GM12878 (cell line): Measurements from ENCODE around the gene IDH3A. TPM values are rescaled to one million over a fixed set of nuclear protein-coding genes. Genes with fewer than 3 reads are reported as not detected.
A peak's percentile ranks its signal among the peaks of the same experiment; 100 is the strongest.

Experiments used
- ATF2 ChIP-seq: IDR thresholded peaks from 2 replicates; pipeline ENCODE4 v1.6.1; 2012; ENCODE audit warnings: low read length, inconsistent platforms
- BHLHE40 ChIP-seq, 2 experiments: fragments of 450-650 bp in 1 of 2; IDR thresholded peaks; 2 replicates each; pipeline ENCODE4 v1.6.1; 2011 to 2017; ENCODE audit warnings: low read depth in 2 of 2, borderline replicate concordance in 1 of 2, improper control_type of control experiment in 1 of 2, low read length in 1 of 2, mild to moderate bottlenecking in 1 of 2
- CHD1 ChIP-seq: IDR thresholded peaks from 2 replicates; pipeline ENCODE4 v1.6.1; 2012; ENCODE audit warnings: low read depth, low read length, improper control_type of control experiment
- CHD2 ChIP-seq: IDR thresholded peaks from 2 replicates; pipeline ENCODE4 v1.6.1; 2011; ENCODE audit warnings: low read depth, low read length, improper control_type of control experiment, borderline replicate concordance
- CREB1 ChIP-seq: IDR thresholded peaks from 2 replicates; pipeline ENCODE4 v1.6.1; 2012; ENCODE audit warnings: low read depth, mild to moderate bottlenecking, inconsistent platforms
- CREM ChIP-seq: IDR thresholded peaks from 2 replicates; pipeline ENCODE4 v1.6.1; 2014; ENCODE audit warnings: antibody characterized with exemption, low read depth
- EP300 ChIP-seq, 2 experiments: fragments of 150-350 bp in 1 of 2; IDR thresholded peaks; 2 replicates each; pipeline ENCODE4 v1.6.1; 2011 to 2012; ENCODE audit warnings: low read depth in 2 of 2, low read length in 2 of 2, borderline replicate concordance in 1 of 2, improper control_type of control experiment in 1 of 2, inconsistent platforms in 1 of 2; ENCODE audit not compliant: control insufficient read depth in 1 of 2
- ETV6 ChIP-seq, 2 experiments: fragments of 450-650 bp in 1 of 2; IDR thresholded peaks in 1 of 2; conservative IDR thresholded peaks in 1 of 2; 2 replicates each; pipeline ENCODE4 v1.6.1; 2014; ENCODE audit warnings: antibody characterized with exemption in 1 of 2, borderline replicate concordance in 1 of 2, low read depth in 1 of 2, mild to moderate bottlenecking in 1 of 2, moderate library complexity in 1 of 2
- IKZF2 ChIP-seq, 2 experiments: fragments of 450-650 bp; IDR thresholded peaks; 2 replicates each; pipeline ENCODE4 v1.6.1; 2017; ENCODE audit warnings: mild to moderate bottlenecking in 2 of 2, moderate library complexity in 2 of 2
- JUNB ChIP-seq: IDR thresholded peaks from 2 replicates; pipeline ENCODE4 v1.6.1; 2016; ENCODE audit warnings: antibody characterized with exemption, mild to moderate bottlenecking
- MEF2B ChIP-seq: fragments of 450-650 bp; IDR thresholded peaks from 2 replicates; pipeline ENCODE4 v1.6.1; 2018; ENCODE audit warnings: mild to moderate bottlenecking, moderate library complexity; ENCODE audit not compliant: partially characterized antibody, poor library complexity, severe bottlenecking
- NFIC ChIP-seq: IDR thresholded peaks from 2 replicates; pipeline ENCODE4 v1.6.1; 2012; ENCODE audit warnings: low read depth, mild to moderate bottlenecking, inconsistent platforms, low read length, moderate library complexity
- RBBP5 ChIP-seq: fragments of 200-600 bp; sonication (generic); conservative IDR thresholded peaks from 2 replicates; pipeline ENCODE4 v1.6.1; 2016
- SP1 ChIP-seq: IDR thresholded peaks from one replicate; pipeline ENCODE4 v1.6.1; 2011; ENCODE audit warnings: low read depth, low read length
- TCF12 ChIP-seq: IDR thresholded peaks from 2 replicates; pipeline ENCODE4 v1.6.1; 2011; ENCODE audit warnings: low read depth, mild to moderate bottlenecking, low read length
- TCF3 ChIP-seq: IDR thresholded peaks from 2 replicates; pipeline ENCODE4 v1.6.1; 2012; ENCODE audit warnings: low read depth, mild to moderate bottlenecking, low read length, borderline replicate concordance; ENCODE audit not compliant: insufficient read depth
- polyA plus RNA-seq, 11 experiments: library from polyadenylated mRNA; depleted of rRNA in 4 of 11; unstranded in 6 of 11; stranded (reverse) in 5 of 11; fragments of >200 nt; fragmentation: Nextera tagmentation in 4 of 11; fragmentation: Illumina TruSeq in 1 of 11; extraction: Ambion mirVana in 4 of 11; extraction: Trizol in 1 of 11; gene quantifications; 1 replicate in 1 of 11; 2 replicates in 10 of 11; pipeline versions ENCODE4 v1.2.1 to v1.2.3, GENCODE V29; 2011 to 2016; ENCODE audit warnings: inconsistent platforms in 2 of 11, missing spikeins in 2 of 11, low read depth in 1 of 11
- total RNA-seq, 4 experiments: library from RNA; depleted of rRNA in 3 of 4; stranded (reverse); fragments of >200 nt in 3 of 4; fragmentation: Illumina TruSeq in 1 of 4; extraction: Trizol in 1 of 4; gene quantifications; 2 replicates each; pipeline versions ENCODE4 v1.2.1 to v1.2.3, GENCODE V29; 2013 to 2021
- TF ChIP-seq, protein P1 (sequence below): fragments of 450-650 bp; IDR thresholded peaks from 2 replicates; pipeline ENCODE4 v1.6.1; 2017; ENCODE audit warnings: mild to moderate bottlenecking
- TF ChIP-seq, protein P2 (sequence below): IDR thresholded peaks from 2 replicates; pipeline ENCODE4 v1.6.1; 2011; ENCODE audit warnings: low read depth, low read length, improper control_type of control experiment, borderline replicate concordance
- TF ChIP-seq, protein P3 (sequence below): IDR thresholded peaks from 2 replicates; pipeline ENCODE4 v1.6.1; 2012; ENCODE audit warnings: improper control_type of control experiment, low read depth, low read length; ENCODE audit not compliant: insufficient replicate concordance

Gene IDH3A
- total and polyA plus RNA-seq, 10 of the 15 experiments (the other 5 are each of a cell fraction or from before 2014, with no cell fraction given), result 83.9 to 254 (median 195) TPM

GRCh38 chr15:78167227-78167888 is 18.2 kb downstream of the IDH3A start (continued):
- TF ChIP-seq SP1 (peak; percentile 60), TCF3 (peak; percentile 78; the same call in 1 of the 2 replicates), MEF2B (peak; percentile 12), CREB1 (0 out of 2 replicates have a peak, but pooled peaks have one; percentile 13), IKZF2 (IDR thresholded peaks at IDR 0.05) (peak; percentile 54 to 56; a peak in 3 of 4 replicates), CREM (peak; percentile 64; the same call in 1 of the 2 replicates), JUNB (peak; percentile 75), ATF2 (0 out of 2 replicates have a peak, but pooled peaks have one; percentile 37), CHD2 (peak; percentile 80), NFIC (peak; percentile 38; the same call in 1 of the 2 replicates), EP300 (IDR thresholded peaks at IDR 0.05; ENCODE audit: borderline replicate concordance in 1 of 2, control insufficient read depth in 1 of 2, low read depth in 2 of 2, low read length in 2 of 2) (peak; percentile 53 to 73; a peak in 2 of 4 replicates), ETV6 (conservative IDR thresholded peaks at IDR 0.05 in 1 of 2, IDR thresholded peaks at IDR 0.05 in 1 of 2; ENCODE audit: borderline replicate concordance in 1 of 2, low read depth in 1 of 2) (0 out of 4 replicates have a peak, but pooled peaks of 1 of the 2 experiments have one; percentile 20), RBBP5 (no peak), BHLHE40 (IDR thresholded peaks at IDR 0.05; ENCODE audit: borderline replicate concordance in 1 of 2, low read depth in 2 of 2, low read length in 1 of 2) (peak; percentile 24 to 42; a peak in 1 of 4 replicates), CHD1 (no peak), TCF12 (peak; percentile 86; the same call in 1 of the 2 replicates)
- TF ChIP-seq, protein P1, sequence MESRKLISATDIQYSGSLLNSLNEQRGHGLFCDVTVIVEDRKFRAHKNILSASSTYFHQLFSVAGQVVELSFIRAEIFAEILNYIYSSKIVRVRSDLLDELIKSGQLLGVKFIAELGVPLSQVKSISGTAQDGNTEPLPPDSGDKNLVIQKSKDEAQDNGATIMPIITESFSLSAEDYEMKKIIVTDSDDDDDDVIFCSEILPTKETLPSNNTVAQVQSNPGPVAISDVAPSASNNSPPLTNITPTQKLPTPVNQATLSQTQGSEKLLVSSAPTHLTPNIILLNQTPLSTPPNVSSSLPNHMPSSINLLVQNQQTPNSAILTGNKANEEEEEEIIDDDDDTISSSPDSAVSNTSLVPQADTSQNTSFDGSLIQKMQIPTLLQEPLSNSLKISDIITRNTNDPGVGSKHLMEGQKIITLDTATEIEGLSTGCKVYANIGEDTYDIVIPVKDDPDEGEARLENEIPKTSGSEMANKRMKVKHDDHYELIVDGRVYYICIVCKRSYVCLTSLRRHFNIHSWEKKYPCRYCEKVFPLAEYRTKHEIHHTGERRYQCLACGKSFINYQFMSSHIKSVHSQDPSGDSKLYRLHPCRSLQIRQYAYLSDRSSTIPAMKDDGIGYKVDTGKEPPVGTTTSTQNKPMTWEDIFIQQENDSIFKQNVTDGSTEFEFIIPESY, result no peak
- TF ChIP-seq, protein P2, sequence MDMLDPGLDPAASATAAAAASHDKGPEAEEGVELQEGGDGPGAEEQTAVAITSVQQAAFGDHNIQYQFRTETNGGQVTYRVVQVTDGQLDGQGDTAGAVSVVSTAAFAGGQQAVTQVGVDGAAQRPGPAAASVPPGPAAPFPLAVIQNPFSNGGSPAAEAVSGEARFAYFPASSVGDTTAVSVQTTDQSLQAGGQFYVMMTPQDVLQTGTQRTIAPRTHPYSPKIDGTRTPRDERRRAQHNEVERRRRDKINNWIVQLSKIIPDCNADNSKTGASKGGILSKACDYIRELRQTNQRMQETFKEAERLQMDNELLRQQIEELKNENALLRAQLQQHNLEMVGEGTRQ, result no peak
- TF ChIP-seq, protein P3, sequence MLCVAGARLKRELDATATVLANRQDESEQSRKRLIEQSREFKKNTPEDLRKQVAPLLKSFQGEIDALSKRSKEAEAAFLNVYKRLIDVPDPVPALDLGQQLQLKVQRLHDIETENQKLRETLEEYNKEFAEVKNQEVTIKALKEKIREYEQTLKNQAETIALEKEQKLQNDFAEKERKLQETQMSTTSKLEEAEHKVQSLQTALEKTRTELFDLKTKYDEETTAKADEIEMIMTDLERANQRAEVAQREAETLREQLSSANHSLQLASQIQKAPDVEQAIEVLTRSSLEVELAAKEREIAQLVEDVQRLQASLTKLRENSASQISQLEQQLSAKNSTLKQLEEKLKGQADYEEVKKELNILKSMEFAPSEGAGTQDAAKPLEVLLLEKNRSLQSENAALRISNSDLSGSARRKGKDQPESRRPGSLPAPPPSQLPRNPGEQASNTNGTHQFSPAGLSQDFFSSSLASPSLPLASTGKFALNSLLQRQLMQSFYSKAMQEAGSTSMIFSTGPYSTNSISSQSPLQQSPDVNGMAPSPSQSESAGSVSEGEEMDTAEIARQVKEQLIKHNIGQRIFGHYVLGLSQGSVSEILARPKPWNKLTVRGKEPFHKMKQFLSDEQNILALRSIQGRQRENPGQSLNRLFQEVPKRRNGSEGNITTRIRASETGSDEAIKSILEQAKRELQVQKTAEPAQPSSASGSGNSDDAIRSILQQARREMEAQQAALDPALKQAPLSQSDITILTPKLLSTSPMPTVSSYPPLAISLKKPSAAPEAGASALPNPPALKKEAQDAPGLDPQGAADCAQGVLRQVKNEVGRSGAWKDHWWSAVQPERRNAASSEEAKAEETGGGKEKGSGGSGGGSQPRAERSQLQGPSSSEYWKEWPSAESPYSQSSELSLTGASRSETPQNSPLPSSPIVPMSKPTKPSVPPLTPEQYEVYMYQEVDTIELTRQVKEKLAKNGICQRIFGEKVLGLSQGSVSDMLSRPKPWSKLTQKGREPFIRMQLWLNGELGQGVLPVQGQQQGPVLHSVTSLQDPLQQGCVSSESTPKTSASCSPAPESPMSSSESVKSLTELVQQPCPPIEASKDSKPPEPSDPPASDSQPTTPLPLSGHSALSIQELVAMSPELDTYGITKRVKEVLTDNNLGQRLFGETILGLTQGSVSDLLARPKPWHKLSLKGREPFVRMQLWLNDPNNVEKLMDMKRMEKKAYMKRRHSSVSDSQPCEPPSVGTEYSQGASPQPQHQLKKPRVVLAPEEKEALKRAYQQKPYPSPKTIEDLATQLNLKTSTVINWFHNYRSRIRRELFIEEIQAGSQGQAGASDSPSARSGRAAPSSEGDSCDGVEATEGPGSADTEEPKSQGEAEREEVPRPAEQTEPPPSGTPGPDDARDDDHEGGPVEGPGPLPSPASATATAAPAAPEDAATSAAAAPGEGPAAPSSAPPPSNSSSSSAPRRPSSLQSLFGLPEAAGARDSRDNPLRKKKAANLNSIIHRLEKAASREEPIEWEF, result peak; percentile 48
